MM.1S (cell line): ENCODE measurements around the gene DNAI1.

ENCODE experiments used
- DNase-seq: peaks from one replicate; pipeline ENCODE4 v3.0.0-alpha.2; 2015
- H2AFZ ChIP-seq: fragments of 300-600 bp; sonication (generic); 2 replicates; pipeline ENCODE4 v1.6.0; 2016; ENCODE audit warnings: antibody characterized with exemption, low read length
- H3F3A ChIP-seq: fragments of 300-600 bp; sonication (generic); 2 replicates; pipeline ENCODE4 v1.6.1; 2016; ENCODE audit warnings: mild to moderate bottlenecking, antibody characterized with exemption, low read length, moderate library complexity, mixed read lengths; ENCODE audit not compliant: insufficient read depth
- H3K27ac ChIP-seq: fragments of 300-600 bp; sonication (generic); 2 replicates; pipeline ENCODE4 v1.5.1; 2016; ENCODE audit warnings: mild to moderate bottlenecking, low read length
- H3K27me3 ChIP-seq: fragments of 300-600 bp; sonication (generic); replicated peaks from 2 replicates; pipeline ENCODE4 v1.6.0; 2016; ENCODE audit warnings: low read length; ENCODE audit not compliant: insufficient read depth
- H3K36me3 ChIP-seq: fragments of 300-600 bp; sonication (generic); replicated peaks from 2 replicates; pipeline ENCODE4 v1.6.1; 2016; ENCODE audit warnings: mild to moderate bottlenecking, low read length, mixed read lengths; ENCODE audit not compliant: insufficient read depth
- H3K4me1 ChIP-seq: fragments of 300-600 bp; sonication (generic); 2 replicates; pipeline ENCODE4 v1.6.1; 2016; ENCODE audit warnings: low read length, mixed read lengths
- H3K4me2 ChIP-seq: fragments of 300-600 bp; sonication (generic); 2 replicates; pipeline ENCODE4 v1.6.0; 2016; ENCODE audit warnings: low read depth, low read length
- H3K4me3 ChIP-seq: fragments of 300-600 bp; sonication (generic); 2 replicates; pipeline ENCODE4 v1.5.1; 2016; ENCODE audit warnings: low read length, mixed read lengths
- H3K79me2 ChIP-seq: fragments of 300-600 bp; sonication (generic); 2 replicates; pipeline ENCODE4 v1.6.1; 2016; ENCODE audit warnings: mixed run types, low read length, mixed read lengths
- H3K9ac ChIP-seq: fragments of 300-600 bp; sonication (generic); 2 replicates; pipeline ENCODE4 v1.6.1; 2016; ENCODE audit warnings: low read length, mixed read lengths
- H3K9me2 ChIP-seq: fragments of 300-600 bp; sonication (generic); replicated peaks from 2 replicates; pipeline ENCODE4 v1.6.1; 2016; ENCODE audit warnings: mild to moderate bottlenecking, low read length, mixed read lengths; ENCODE audit not compliant: insufficient read depth
- H3K9me3 ChIP-seq: fragments of 300-600 bp; sonication (generic); replicated peaks from 2 replicates; pipeline ENCODE4 v1.6.1; 2016; ENCODE audit warnings: mild to moderate bottlenecking, low read length, mixed read lengths; ENCODE audit not compliant: insufficient read depth
- H4K20me1 ChIP-seq: fragments of 300-600 bp; sonication (generic); 2 replicates; pipeline ENCODE4 v1.6.1; 2016; ENCODE audit warnings: mild to moderate bottlenecking, low read length, moderate library complexity, mixed read lengths; ENCODE audit not compliant: insufficient read depth
- EZH2 ChIP-seq: fragments of 300-600 bp; sonication (generic); optimal IDR thresholded peaks from 2 replicates; pipeline ENCODE3; 2017; ENCODE audit warnings: low read depth, mild to moderate bottlenecking, antibody characterized with exemption, low read length, mixed read lengths
- EZH2phosphoT487 ChIP-seq: fragments of 300-600 bp; sonication (generic); IDR thresholded peaks from 2 replicates; pipeline ENCODE4 v1.6.1; 2018; ENCODE audit warnings: antibody characterized with exemption, low read length
- TF ChIP-seq, protein P1 (sequence below): fragments of 300-600 bp; sonication (generic); IDR thresholded peaks from 2 replicates; pipeline ENCODE4 v1.5.1; 2016; ENCODE audit warnings: antibody characterized with exemption, low read length, mixed read lengths

The DNAI1 gene

DNA sequence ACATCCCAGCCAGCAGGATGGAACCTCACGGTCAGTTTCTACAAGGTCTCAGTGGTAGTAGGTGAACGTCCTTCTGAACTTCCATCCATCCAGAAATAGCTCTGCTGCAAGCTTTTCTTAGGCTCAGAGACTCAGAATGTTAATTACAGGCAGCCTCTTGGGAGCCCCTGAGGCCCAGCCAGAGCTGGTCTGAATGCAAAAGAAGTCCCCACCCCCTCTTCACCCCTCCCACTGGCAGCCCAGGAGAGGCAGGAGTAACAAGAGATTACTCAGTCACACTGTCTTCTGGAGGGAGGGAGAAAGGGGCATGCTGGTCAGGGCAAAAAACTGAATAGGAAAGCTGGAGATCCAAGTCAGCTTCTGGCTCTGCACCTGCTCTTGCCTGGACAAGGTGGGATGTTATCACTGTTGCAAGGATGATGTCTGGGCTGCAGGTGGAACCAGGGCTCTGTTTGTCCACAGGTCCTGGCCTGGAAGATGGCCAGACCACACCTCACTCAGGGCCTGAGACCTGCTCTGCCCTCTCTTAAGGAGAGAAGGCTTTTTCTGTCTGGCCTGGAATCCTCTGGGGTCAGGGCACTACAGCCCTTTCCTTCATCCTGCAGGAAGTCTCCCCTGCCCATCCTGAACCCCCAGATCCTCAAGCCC is 55.1 kb downstream of the DNAI1 start:
- H3K36me3 ChIP-seq = no peaks in the 10 kb centered on the region
- no peaks in the 10 kb centered on the region for H3K9me3 ChIP-seq
- no peaks in the 10 kb centered on the region for H3K4me1 ChIP-seq
- no peaks in the 10 kb centered on the region for H3K79me2 ChIP-seq
- H4K20me1 ChIP-seq = no peaks in the 10 kb centered on the region
- H3K9ac ChIP-seq = no peak overlapping the region
- no peak for TF ChIP-seq EZH2
- TF ChIP-seq EZH2phosphoT487 = no peak
- TF ChIP-seq, protein P1, sequence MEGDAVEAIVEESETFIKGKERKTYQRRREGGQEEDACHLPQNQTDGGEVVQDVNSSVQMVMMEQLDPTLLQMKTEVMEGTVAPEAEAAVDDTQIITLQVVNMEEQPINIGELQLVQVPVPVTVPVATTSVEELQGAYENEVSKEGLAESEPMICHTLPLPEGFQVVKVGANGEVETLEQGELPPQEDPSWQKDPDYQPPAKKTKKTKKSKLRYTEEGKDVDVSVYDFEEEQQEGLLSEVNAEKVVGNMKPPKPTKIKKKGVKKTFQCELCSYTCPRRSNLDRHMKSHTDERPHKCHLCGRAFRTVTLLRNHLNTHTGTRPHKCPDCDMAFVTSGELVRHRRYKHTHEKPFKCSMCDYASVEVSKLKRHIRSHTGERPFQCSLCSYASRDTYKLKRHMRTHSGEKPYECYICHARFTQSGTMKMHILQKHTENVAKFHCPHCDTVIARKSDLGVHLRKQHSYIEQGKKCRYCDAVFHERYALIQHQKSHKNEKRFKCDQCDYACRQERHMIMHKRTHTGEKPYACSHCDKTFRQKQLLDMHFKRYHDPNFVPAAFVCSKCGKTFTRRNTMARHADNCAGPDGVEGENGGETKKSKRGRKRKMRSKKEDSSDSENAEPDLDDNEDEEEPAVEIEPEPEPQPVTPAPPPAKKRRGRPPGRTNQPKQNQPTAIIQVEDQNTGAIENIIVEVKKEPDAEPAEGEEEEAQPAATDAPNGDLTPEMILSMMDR = no peak
- DNase-seq = no peak
- no peak overlapping the region for H3K4me2 ChIP-seq
- H3K4me3 ChIP-seq = no peak overlapping the region
- H3F3A ChIP-seq = no peaks in the 10 kb centered on the region
- H3K9me2 ChIP-seq = no peaks in the 10 kb centered on the region
- H3K27ac ChIP-seq = no peak overlapping the region
- H3K27me3 ChIP-seq = peaks cover 6% of the 10 kb centered on the region; the same call in 1 of the 2 replicates
- no peak overlapping the region for H2AFZ ChIP-seq

DNA sequence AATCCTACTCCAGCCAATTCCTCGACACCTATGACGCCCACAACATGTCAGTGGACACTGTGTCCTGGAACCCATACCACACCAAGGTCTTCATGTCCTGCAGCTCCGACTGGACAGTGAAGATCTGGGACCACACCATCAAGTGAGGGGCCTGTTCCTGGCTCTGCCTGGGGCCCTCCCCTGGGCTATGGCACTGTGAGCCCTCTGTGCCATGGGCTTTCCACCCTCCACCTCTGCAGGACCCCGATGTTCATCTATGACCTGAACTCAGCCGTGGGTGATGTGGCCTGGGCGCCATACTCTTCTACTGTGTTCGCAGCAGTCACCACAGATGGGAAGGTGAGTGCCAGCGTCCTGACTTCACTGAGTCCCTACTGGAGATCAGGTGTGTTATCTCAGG is 55.8 kb downstream of the DNAI1 start:
- H3K9me3 ChIP-seq = no peaks in the 10 kb centered on the region
- no peak for TF ChIP-seq EZH2
- TF ChIP-seq, protein P1 = no peak
- no peak for TF ChIP-seq EZH2phosphoT487
- H4K20me1 ChIP-seq = no peaks in the 10 kb centered on the region
- DNase-seq = no peak
- H3K9me2 ChIP-seq = no peaks in the 10 kb centered on the region
- no peak overlapping the region for H3K4me3 ChIP-seq
- no peak overlapping the region for H2AFZ ChIP-seq
- H3K27me3 ChIP-seq = peaks cover 6% of the 10 kb centered on the region; the same call in 1 of the 2 replicates
- no peaks in the 10 kb centered on the region for H3K4me1 ChIP-seq
- no peaks in the 10 kb centered on the region for H3F3A ChIP-seq
- H3K9ac ChIP-seq = no peak overlapping the region
- H3K79me2 ChIP-seq = no peaks in the 10 kb centered on the region
- no peak overlapping the region for H3K27ac ChIP-seq
- H3K4me2 ChIP-seq = no peak overlapping the region
- H3K36me3 ChIP-seq = no peaks in the 10 kb centered on the region

DNA sequence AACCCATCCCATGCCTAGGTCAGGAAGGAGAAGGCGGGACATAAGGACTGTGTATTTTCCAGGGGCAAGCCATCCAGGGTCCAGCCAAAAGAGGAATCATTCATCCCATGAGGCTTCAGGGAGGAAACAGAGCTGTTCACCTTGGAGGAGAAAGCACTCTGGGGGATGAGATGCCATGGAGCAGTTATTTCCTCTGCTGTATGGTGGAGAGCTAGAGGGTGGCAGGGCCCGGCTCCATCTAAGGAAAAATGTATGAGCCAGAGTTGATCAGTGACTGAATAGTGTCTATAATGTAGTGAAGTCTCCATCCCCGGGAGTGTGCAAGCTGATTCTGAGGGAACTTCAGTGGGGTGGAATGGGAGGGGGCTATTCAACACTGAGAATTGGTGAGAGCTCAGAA is 56.2 kb downstream of the DNAI1 start:
- no peak overlapping the region for H3K4me2 ChIP-seq
- H4K20me1 ChIP-seq = no peaks in the 10 kb centered on the region
- no peaks in the 10 kb centered on the region for H3K9me3 ChIP-seq

More for the DNA sequence above, 56.2 kb downstream of the DNAI1 start:
- Histone ChIP-seq H2AFZ (no peak overlapping the region), H3K27me3 (peaks cover 6% of the 10 kb centered on the region; the same call in 1 of the 2 replicates), H3K9ac (no peak overlapping the region), H3K27ac (no peak overlapping the region), H3K4me3 (no peak overlapping the region), H3K79me2 (no peaks in the 10 kb centered on the region), H3K9me2 (no peaks in the 10 kb centered on the region), H3K4me1 (no peaks in the 10 kb centered on the region), H3K36me3 (no peaks in the 10 kb centered on the region), H3F3A (no peaks in the 10 kb centered on the region)
- TF ChIP-seq EZH2phosphoT487 (no peak), EZH2 (no peak)
- TF ChIP-seq, protein P1 = no peak
- DNase-seq = no peak
